Placental epithelial cell (primary cell): ENCODE data around the gene USP26. TPM values are rescaled to one million over a fixed set of nuclear protein-coding genes. Genes with fewer than 3 reads are reported as not detected.

ENCODE experiments used
- total RNA-seq: library from RNA; depleted of rRNA; stranded (reverse); fragments of >200 nt; gene quantifications from 2 replicates; pipeline ENCODE4 v1.2.3, GENCODE V29; 2012

The USP26 gene, protein sequence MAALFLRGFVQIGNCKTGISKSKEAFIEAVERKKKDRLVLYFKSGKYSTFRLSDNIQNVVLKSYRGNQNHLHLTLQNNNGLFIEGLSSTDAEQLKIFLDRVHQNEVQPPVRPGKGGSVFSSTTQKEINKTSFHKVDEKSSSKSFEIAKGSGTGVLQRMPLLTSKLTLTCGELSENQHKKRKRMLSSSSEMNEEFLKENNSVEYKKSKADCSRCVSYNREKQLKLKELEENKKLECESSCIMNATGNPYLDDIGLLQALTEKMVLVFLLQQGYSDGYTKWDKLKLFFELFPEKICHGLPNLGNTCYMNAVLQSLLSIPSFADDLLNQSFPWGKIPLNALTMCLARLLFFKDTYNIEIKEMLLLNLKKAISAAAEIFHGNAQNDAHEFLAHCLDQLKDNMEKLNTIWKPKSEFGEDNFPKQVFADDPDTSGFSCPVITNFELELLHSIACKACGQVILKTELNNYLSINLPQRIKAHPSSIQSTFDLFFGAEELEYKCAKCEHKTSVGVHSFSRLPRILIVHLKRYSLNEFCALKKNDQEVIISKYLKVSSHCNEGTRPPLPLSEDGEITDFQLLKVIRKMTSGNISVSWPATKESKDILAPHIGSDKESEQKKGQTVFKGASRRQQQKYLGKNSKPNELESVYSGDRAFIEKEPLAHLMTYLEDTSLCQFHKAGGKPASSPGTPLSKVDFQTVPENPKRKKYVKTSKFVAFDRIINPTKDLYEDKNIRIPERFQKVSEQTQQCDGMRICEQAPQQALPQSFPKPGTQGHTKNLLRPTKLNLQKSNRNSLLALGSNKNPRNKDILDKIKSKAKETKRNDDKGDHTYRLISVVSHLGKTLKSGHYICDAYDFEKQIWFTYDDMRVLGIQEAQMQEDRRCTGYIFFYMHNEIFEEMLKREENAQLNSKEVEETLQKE
- total RNA-seq, result not detected in 2 replicates

DNA sequence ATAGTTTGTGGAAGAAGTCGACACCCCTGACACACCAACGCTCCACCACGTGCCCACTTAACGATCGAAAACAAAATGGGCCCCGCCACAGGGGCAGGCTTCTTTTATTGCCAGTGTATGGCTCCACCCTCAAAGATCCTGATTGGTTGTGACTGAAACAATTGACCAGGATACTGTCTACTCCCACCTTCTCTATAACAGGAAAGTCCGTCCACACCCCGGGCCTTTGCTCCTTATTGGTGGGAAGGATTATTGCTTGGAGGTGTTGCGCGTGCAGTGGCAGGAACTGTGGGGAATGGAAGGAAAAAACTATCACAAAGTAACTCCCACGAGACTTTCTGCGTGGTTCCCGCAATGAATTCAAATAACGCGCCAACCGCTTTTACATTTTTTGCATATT lies at the start of gene USP26:
USP26 (minus strand) TSS at position 79 of the 400 bp plus-strand sequence. CDS start 68,889 bp downstream, outside the sequence.

Other genes starting within 250 kb of the USP26 start
- gene HS6ST2, start 138.5 kb downstream of the USP26 start, total RNA-seq, result not detected in 2 replicates
- gene TFDP3, start 121.2 kb upstream of the USP26 start, total RNA-seq, result not detected in 2 replicates